ENCODE results near the gene MAN2B2.

DNA sequence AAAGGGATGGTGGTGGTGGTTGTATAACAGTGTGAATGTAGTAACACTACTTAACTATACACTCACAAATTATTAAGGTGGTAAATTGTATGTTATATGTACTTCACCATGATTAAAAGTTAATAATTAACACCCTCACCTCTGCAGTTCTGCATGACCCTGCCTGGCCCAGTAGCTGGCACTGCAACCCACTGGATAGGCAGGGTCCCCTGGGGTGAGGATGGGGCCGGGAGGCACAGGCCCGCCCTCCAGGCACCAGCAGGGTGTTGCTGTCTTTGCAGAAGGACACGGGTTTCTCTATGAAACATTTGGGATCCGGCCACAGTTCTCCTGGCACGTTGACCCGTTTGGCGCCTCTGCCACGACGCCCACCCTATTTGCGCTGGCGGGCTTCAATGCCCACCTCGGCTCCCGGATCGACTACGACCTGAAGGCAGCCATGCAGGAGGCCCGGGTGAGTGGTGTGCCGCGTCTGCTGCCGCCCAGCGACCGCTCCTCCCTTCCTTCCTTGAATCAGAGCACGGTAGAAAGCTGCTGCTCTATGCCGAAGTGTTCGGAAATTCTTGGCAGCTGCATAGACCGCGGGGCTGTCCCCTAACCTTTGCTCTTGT lies 11.8 kb downstream of the MAN2B2 start:
- TF ChIP-seq CTCF (IDR thresholded peaks at IDR 0.05; ENCODE audit: insufficient read depth, low read length, poor library complexity, severe bottlenecking), result no peak
- no peak for TF ChIP-seq EZH2phosphoT487 (conservative IDR thresholded peaks at IDR 0.05; ENCODE audit: low read length)
